Endothelial cell (in vitro differentiated cells): Measurements from ENCODE around the gene SRSF5. TPM values are rescaled to one million over a fixed set of nuclear protein-coding genes. Genes with fewer than 3 reads are reported as not detected.
A peak's percentile ranks its signal among the peaks of the same experiment; 100 is the strongest.

ENCODE experiments used
- DNase-seq: peaks from one replicate; pipeline ENCODE4 v3.0.0; 2021; ENCODE audit warnings: low spot score
- H3K27ac Mint-ChIP-seq: one replicate; pipeline ENCODE4 v1.8.0; 2021; ENCODE audit warnings: mixed read lengths, inconsistent platforms; ENCODE audit not compliant: unreplicated experiment
- H3K27me3 Mint-ChIP-seq: one replicate; pipeline ENCODE4 v1.8.0; 2021; ENCODE audit warnings: mild to moderate bottlenecking, moderate library complexity, mixed read lengths, inconsistent platforms; ENCODE audit not compliant: unreplicated experiment
- H3K36me3 Mint-ChIP-seq: one replicate; pipeline ENCODE4 v1.8.0; 2021; ENCODE audit warnings: mild to moderate bottlenecking, low read depth, mixed read lengths, inconsistent platforms; ENCODE audit not compliant: unreplicated experiment
- H3K4me1 Mint-ChIP-seq: one replicate; pipeline ENCODE4 v1.8.0; 2021; ENCODE audit warnings: mild to moderate bottlenecking, mixed read lengths, inconsistent platforms; ENCODE audit not compliant: unreplicated experiment
- H3K4me3 Mint-ChIP-seq: one replicate; pipeline ENCODE4 v1.8.0; 2021; ENCODE audit warnings: mild to moderate bottlenecking, mixed read lengths, inconsistent platforms; ENCODE audit not compliant: unreplicated experiment
- H3K9me3 Mint-ChIP-seq: one replicate; pipeline ENCODE4 v1.8.0; 2021; ENCODE audit warnings: mixed read lengths, inconsistent platforms; ENCODE audit not compliant: unreplicated experiment
- total RNA-seq: library from RNA; stranded (reverse); fragmentation: NEBNext Ultra II Directional; extraction: Animal tissue kit (Norgen Biotek cat#: 25700); gene quantifications from one replicate; pipeline ENCODE4 v1.2.1, GENCODE V29; 2021; ENCODE audit not compliant: unreplicated experiment
- TF ChIP-seq, protein P1 (sequence below): fragments of 200-600 bp; sonication (generic); IDR thresholded peaks from one replicate; pipeline ENCODE4 v1.5.0; 2021; ENCODE audit warnings: antibody characterized with exemption; ENCODE audit not compliant: unreplicated experiment

Gene SRSF5
- total RNA-seq, 1 donor from 2014 or later: 241 TPM

DNA sequence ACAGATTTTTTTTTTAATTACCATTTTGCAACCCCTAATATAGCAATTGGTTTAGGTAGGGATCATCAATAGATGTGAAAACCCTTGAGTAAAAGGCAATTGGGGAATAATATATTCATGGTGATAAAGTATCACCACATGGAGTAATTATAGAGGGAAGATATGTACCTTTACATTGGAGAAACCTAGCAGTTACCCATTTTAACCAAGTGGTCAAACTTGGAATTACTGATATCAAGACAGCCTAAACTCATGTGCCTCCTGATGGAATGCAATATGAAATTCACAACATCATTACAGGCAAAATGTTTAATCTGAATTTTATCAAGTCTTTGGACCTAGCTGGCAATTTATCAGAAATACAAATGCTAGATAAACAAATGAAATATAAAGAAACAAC is 36.8 kb downstream of the SRSF5 start:
- Mint-ChIP-seq H3K36me3 (no peaks in the 10 kb centered on the region), H3K27me3 (no peaks in the 10 kb centered on the region), H3K27ac (no peak overlapping the region), H3K4me3 (no peak overlapping the region), H3K9me3 (no peaks in the 10 kb centered on the region), H3K4me1 (no peaks in the 10 kb centered on the region)
- TF ChIP-seq, protein P1, sequence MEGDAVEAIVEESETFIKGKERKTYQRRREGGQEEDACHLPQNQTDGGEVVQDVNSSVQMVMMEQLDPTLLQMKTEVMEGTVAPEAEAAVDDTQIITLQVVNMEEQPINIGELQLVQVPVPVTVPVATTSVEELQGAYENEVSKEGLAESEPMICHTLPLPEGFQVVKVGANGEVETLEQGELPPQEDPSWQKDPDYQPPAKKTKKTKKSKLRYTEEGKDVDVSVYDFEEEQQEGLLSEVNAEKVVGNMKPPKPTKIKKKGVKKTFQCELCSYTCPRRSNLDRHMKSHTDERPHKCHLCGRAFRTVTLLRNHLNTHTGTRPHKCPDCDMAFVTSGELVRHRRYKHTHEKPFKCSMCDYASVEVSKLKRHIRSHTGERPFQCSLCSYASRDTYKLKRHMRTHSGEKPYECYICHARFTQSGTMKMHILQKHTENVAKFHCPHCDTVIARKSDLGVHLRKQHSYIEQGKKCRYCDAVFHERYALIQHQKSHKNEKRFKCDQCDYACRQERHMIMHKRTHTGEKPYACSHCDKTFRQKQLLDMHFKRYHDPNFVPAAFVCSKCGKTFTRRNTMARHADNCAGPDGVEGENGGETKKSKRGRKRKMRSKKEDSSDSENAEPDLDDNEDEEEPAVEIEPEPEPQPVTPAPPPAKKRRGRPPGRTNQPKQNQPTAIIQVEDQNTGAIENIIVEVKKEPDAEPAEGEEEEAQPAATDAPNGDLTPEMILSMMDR: peak; percentile 63
- DNase-seq: no peak

DNA sequence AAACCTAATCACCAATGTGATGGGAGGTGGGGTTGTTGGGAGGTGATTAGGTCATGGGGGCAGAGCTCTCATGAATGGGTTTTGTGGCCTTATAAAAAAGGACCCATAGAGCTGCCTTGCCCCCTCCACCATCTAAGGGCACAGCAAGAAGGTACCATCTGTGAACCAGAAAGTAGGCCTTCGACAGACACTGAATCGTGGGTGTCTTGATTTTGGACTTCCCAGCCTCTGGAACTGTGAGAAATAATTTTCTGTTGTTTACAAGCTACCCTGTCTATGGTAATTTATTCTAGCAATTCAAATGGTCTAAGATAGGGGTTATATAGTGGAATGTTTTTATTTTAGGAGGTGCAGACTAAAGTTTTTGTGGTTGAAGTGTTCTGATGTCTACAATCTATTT is 38.0 kb downstream of the SRSF5 start:
- Mint-ChIP-seq H3K4me3 (no peak overlapping the region), H3K27me3 (no peaks in the 10 kb centered on the region), H3K9me3 (no peaks in the 10 kb centered on the region), H3K36me3 (no peaks in the 10 kb centered on the region), H3K27ac (no peak overlapping the region), H3K4me1 (no peaks in the 10 kb centered on the region)
- no peak for DNase-seq
- TF ChIP-seq, protein P1: no peak

DNA sequence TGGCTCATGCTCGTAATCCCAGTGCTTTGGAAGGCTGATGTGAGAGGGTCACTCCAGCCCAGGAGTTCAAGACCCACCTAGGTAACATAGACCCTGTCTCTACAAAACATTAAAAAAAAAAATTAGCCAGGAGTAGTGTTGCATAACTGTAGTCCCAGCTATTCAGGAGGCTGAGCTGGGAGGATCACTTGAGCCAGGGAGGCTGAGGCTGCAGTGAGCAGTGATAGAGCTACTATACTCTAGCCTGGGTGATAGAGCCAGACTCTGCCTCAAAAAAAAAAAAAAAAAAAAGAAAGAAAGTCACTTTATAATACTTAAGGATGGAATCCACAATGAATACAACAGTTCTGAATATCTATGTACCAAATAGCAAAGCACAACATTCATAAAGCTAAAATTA is 40.2 kb downstream of the SRSF5 start:
- H3K36me3 Mint-ChIP-seq: no peaks in the 10 kb centered on the region
- H3K4me1 Mint-ChIP-seq: no peaks in the 10 kb centered on the region
- TF ChIP-seq, protein P1: no peak
- no peak for DNase-seq
- no peak overlapping the region for H3K4me3 Mint-ChIP-seq
- H3K9me3 Mint-ChIP-seq: no peaks in the 10 kb centered on the region
- no peaks in the 10 kb centered on the region for H3K27me3 Mint-ChIP-seq
- no peak overlapping the region for H3K27ac Mint-ChIP-seq

DNA sequence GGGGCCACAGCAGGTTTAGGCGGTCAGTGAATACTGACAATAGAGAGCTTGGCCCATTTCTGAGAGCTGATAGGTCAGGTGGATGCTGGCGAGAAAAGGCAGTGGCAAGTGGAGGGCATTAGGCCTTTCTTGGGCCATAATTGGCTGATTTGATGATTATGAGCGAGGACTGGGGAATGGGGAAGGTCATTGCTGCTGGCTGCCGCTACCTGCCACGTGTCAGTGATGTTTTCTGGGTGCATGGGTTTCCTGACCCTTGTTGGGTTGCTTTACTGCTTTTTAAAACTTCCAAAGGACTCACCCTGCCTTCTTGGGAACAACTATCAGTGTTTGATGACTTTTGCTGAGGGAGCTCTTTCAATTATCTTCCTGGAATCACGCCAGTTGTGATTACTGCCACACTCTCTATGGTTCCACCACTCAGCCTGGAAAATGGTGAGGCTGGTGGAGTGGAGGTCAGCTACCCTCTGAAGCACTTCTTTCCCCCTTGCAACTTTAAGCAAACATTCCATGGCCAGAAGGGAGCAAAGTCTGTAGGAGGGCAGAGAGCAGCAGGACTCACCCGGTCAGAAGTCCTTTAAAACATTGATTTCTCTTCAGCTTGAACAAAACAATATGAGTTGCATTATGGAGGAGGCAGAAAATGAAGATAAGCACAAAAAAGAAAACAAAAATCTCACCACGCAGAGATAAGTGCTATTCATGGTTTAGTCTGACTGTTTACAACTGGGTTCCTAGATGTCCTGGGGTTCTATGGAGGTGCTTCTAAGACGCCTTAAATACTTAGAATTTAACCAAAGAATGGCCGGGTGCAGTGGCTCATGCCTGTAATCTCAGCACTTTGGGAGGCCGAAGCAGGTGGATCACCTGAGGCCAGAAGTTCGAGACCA is 42.2 kb downstream of the SRSF5 start:
- no peaks in the 10 kb centered on the region for H3K36me3 Mint-ChIP-seq
- H3K4me3 Mint-ChIP-seq: peak overlapping the region; percentile 18
- no peaks in the 10 kb centered on the region for H3K27me3 Mint-ChIP-seq
- no peak for DNase-seq
- no peak overlapping the region for H3K27ac Mint-ChIP-seq
- H3K9me3 Mint-ChIP-seq: no peaks in the 10 kb centered on the region
- TF ChIP-seq, protein P1: no peak
- H3K4me1 Mint-ChIP-seq: no peaks in the 10 kb centered on the region

DNA sequence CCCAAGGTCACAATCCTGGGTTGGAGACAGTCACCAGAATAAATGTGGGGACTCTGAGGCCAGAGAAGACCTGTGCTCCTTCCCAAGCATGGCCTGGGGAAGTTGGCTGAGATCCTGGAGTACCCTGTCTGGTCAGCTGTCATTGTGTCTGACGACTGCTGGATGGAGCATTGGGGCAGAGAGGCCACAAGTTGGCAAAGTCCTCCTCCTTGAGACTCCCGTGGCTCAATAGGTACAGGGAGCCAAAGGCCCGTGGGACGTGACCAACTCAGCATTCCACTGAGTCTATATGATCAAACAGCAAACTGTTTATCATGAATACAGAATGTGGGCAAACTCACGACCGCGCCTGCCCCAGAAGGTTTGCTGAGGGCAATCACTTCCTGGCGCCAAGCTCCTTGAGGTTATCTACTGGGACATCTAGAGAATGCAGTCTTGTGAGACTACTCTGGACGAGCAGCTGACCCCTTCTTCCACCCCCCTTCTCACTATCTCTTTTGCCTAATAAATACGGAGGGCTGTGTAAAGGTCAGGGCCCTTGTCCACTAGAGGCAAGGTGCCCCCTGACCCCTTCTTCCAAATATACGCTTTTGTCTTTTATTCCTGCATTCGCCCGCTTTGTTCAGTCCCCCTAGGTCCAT is 44.4 kb downstream of the SRSF5 start:
- H3K4me3 Mint-ChIP-seq: no peak overlapping the region
- no peak for DNase-seq
- no peaks in the 10 kb centered on the region for H3K36me3 Mint-ChIP-seq
- TF ChIP-seq, protein P1: no peak
- no peak overlapping the region for H3K27ac Mint-ChIP-seq
- H3K4me1 Mint-ChIP-seq: no peaks in the 10 kb centered on the region
- H3K9me3 Mint-ChIP-seq: no peaks in the 10 kb centered on the region
- H3K27me3 Mint-ChIP-seq: no peaks in the 10 kb centered on the region
